ENCODE measurements around the gene SBSN.

DNA sequence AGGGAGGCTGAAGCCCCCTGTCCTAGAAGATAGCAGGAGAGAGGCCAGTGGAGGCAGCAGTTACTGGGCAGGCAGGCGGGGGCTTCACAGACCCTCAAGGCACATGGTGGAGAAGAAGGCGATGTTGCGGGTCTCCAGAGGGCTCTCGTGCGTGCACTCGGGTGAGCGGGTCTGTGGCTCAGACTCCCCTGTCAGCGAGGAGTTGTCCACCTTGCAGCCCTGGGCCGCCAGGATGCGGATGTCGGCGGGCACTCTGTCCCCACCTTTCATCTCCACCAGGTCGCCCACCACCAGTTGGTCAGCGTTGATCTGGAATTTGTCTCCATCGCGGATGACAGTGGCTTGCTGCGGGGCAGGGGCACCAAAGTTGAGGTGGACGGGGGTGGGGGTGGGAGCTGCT is 32.2 kb upstream of the SBSN start:
- TF ChIP-seq, protein P1, sequence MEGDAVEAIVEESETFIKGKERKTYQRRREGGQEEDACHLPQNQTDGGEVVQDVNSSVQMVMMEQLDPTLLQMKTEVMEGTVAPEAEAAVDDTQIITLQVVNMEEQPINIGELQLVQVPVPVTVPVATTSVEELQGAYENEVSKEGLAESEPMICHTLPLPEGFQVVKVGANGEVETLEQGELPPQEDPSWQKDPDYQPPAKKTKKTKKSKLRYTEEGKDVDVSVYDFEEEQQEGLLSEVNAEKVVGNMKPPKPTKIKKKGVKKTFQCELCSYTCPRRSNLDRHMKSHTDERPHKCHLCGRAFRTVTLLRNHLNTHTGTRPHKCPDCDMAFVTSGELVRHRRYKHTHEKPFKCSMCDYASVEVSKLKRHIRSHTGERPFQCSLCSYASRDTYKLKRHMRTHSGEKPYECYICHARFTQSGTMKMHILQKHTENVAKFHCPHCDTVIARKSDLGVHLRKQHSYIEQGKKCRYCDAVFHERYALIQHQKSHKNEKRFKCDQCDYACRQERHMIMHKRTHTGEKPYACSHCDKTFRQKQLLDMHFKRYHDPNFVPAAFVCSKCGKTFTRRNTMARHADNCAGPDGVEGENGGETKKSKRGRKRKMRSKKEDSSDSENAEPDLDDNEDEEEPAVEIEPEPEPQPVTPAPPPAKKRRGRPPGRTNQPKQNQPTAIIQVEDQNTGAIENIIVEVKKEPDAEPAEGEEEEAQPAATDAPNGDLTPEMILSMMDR (IDR thresholded peaks at IDR 0.05): no peak
- TF ChIP-seq EZH2 (IDR thresholded peaks at IDR 0.05; ENCODE audit: borderline replicate concordance, insufficient read depth, low read depth, low read length, poor library complexity, severe bottlenecking): no peak

All from B cell (primary cell).